GM04504 (cell line): ENCODE measurements around the gene ACOXL.

ENCODE experiments used
- DNase-seq: peaks from one replicate; pipeline ENCODE4 v3.0.0-alpha.2; 2012; ENCODE audit warnings: low read depth

Gene ACOXL

GRCh38 chr2:111011218-111011617 lies 278.8 kb downstream of the ACOXL start:
- DNase-seq, result no peak

GRCh38 chr2:111015283-111015995 lies 283.1 kb downstream of the ACOXL start:
- DNase-seq, result no peak

GRCh38 chr2:111017034-111017622 lies 284.8 kb downstream of the ACOXL start:
- DNase-seq, result no peak

- no peak for DNase-seq
These were observed 285.5 kb downstream of the ACOXL start for GRCh38 chr2:111017909-111018308.

- no peak for DNase-seq
These were observed 287.0 kb downstream of the ACOXL start for GRCh38 chr2:111019381-111019780.

- DNase-seq, result no peak
These were observed 290.3 kb downstream of the ACOXL start for GRCh38 chr2:111022633-111023032.

GRCh38 chr2:111024496-111024895 lies 292.1 kb downstream of the ACOXL start:
- DNase-seq, result no peak

- DNase-seq, result no peak
These were observed 292.9 kb downstream of the ACOXL start for GRCh38 chr2:111025288-111025687.

GRCh38 chr2:111028720-111029119 lies 296.3 kb downstream of the ACOXL start:
- DNase-seq, result no peak

GRCh38 chr2:111029181-111029927 lies 297.0 kb downstream of the ACOXL start:
- no peak for DNase-seq

GRCh38 chr2:111030260-111030891 lies 298.0 kb downstream of the ACOXL start:
- DNase-seq, result no peak

- no peak for DNase-seq
These were observed 298.6 kb downstream of the ACOXL start for GRCh38 chr2:111030945-111031344.

- no peak for DNase-seq
These were observed 299.4 kb downstream of the ACOXL start for GRCh38 chr2:111031546-111032478.

- no peak for DNase-seq
These were observed 300.5 kb downstream of the ACOXL start for GRCh38 chr2:111032721-111033429.

- no peak for DNase-seq
These were observed 301.8 kb downstream of the ACOXL start for GRCh38 chr2:111034146-111034545.

GRCh38 chr2:111034606-111035005 lies 302.2 kb downstream of the ACOXL start:
- no peak for DNase-seq

- no peak for DNase-seq
These were observed 303.6 kb downstream of the ACOXL start for GRCh38 chr2:111035830-111036441.

GRCh38 chr2:111037128-111037527 lies 304.8 kb downstream of the ACOXL start:
- DNase-seq, result no peak

GRCh38 chr2:111039628-111040383 lies 307.4 kb downstream of the ACOXL start:
- DNase-seq, result no peak
